Stimulated activated CD4-positive, alpha-beta T cell treated with anti-CD3 and anti-CD28 coated beads, Interleukin-12 subunit alpha, Interleukin-12 subunit beta, amount 100 ng/mL, for 24 hours (primary cell): Measurements from ENCODE around the gene CIAO2B.

Source experiments
- DNase-seq, 2 experiments: peaks; one replicate each; pipeline ENCODE4 v3.0.0-alpha.2; 2020; ENCODE audit warnings: low read depth in 2 of 2

Gene CIAO2B

GRCh38 chr16:66886321-66886720 lies 47.9 kb downstream of the CIAO2B start:
- DNase-seq: no peak

GRCh38 chr16:66885491-66885890 lies 48.7 kb downstream of the CIAO2B start:
- no peak for DNase-seq

- no peak for DNase-seq
Observed at GRCh38 chr16:66882702-66883101, 51.5 kb downstream of the CIAO2B start.
